Mesendoderm (in vitro differentiated cells): ENCODE measurements around the gene SPSB1.

Source experiments
- DNase-seq: peaks from one replicate; pipeline ENCODE4 v3.0.0; 2013
- H2AK5ac ChIP-seq: 2 replicates; pipeline ENCODE4 v1.6.1; 2013; ENCODE audit warnings: low read length, inconsistent platforms
- H2BK120ac ChIP-seq: 2 replicates; pipeline ENCODE4 v1.6.1; 2013; ENCODE audit warnings: low read depth, mild to moderate bottlenecking, low read length, moderate library complexity, mixed read lengths
- H2BK15ac ChIP-seq: replicated peaks from 2 replicates; pipeline ENCODE4 v1.6.1; 2013; ENCODE audit warnings: low read depth, mild to moderate bottlenecking, moderate library complexity
- H2BK5ac ChIP-seq: 2 replicates; pipeline ENCODE4 v1.6.1; 2013; ENCODE audit warnings: low read length, inconsistent platforms
- H3K18ac ChIP-seq: 2 replicates; pipeline ENCODE4 v1.6.1; 2013; ENCODE audit warnings: mild to moderate bottlenecking, low read length, mixed read lengths
- H3K23ac ChIP-seq: one replicate; pipeline ENCODE4 v1.6.1; 2013; ENCODE audit warnings: low read length
- H3K27ac ChIP-seq: 2 replicates; pipeline ENCODE4 v1.5.1; 2013; ENCODE audit warnings: low read depth, mild to moderate bottlenecking, inconsistent platforms, low read length, moderate library complexity
- H3K27me3 ChIP-seq: 2 replicates; pipeline ENCODE4 v1.6.1; 2013; ENCODE audit warnings: low read length, control low read depth, mild to moderate bottlenecking, inconsistent platforms; ENCODE audit not compliant: insufficient read depth, poor library complexity
- H3K36me3 ChIP-seq: 2 replicates; pipeline ENCODE4 v1.6.1; 2013; ENCODE audit warnings: low read length, inconsistent platforms; ENCODE audit not compliant: control insufficient read depth, insufficient read depth
- H3K4ac ChIP-seq: one replicate; pipeline ENCODE4 v1.6.1; 2013; ENCODE audit warnings: low read depth, mild to moderate bottlenecking, low read length, moderate library complexity
- H3K4me1 ChIP-seq: 2 replicates; pipeline ENCODE4 v1.6.1; 2013; ENCODE audit warnings: low read depth, low read length, inconsistent platforms; ENCODE audit not compliant: control insufficient read depth
- H3K4me2 ChIP-seq: 2 replicates; pipeline ENCODE4 v1.6.1; 2013; ENCODE audit warnings: low read length
- H3K4me3 ChIP-seq: 2 replicates; pipeline ENCODE4 v1.5.1; 2013; ENCODE audit warnings: mild to moderate bottlenecking, low read length
- H3K56ac ChIP-seq: one replicate; pipeline ENCODE4 v1.6.1; 2013; ENCODE audit warnings: low read length
- H3K79me1 ChIP-seq: 2 replicates; pipeline ENCODE4 v1.6.1; 2013; ENCODE audit warnings: low read length, inconsistent platforms
- H3K79me2 ChIP-seq: 2 replicates; pipeline ENCODE4 v1.6.1; 2013; ENCODE audit warnings: mild to moderate bottlenecking, low read length; ENCODE audit not compliant: control insufficient read depth, insufficient read depth
- H3K9ac ChIP-seq: 2 replicates; pipeline ENCODE4 v1.6.1; 2013; ENCODE audit warnings: low read length, inconsistent platforms
- H4K5ac ChIP-seq: one replicate; pipeline ENCODE4 v1.6.1; 2013; ENCODE audit warnings: low read length
- H4K8ac ChIP-seq: one replicate; pipeline ENCODE4 v1.6.1; 2013; ENCODE audit warnings: low read depth, mild to moderate bottlenecking, control low read depth, low read length, moderate library complexity
- WGBS: extraction: QIAGEN DNeasy Blood & Tissue Kit; methylation state at CpG from one replicate; pipeline ENCODE4 v1.1.7; 2013; ENCODE audit warnings: low lambda C conversion rate, missing lambda C conversion rate; ENCODE audit not compliant: insufficient coverage; ENCODE audit errors: extremely low coverage; 5-methylcytosine and 5-hydroxymethylcytosine counted together

Gene SPSB1

GRCh38 chr1:9308236-9308785 lies 15.6 kb downstream of the SPSB1 start:
- Histone ChIP-seq H3K4me1 (peaks cover 5% of the 10 kb centered on the region), H3K27ac (no peak overlapping the region), H3K36me3 (no peaks in the 10 kb centered on the region), H4K5ac (no peak overlapping the region), H3K79me2 (peaks cover 3% of the 10 kb centered on the region), H4K8ac (no peak overlapping the region), H2BK15ac (no peak overlapping the region), H3K9ac (no peak overlapping the region), H3K23ac (no peak overlapping the region), H3K27me3 (no peaks in the 10 kb centered on the region), H3K56ac (no peak overlapping the region), H3K4ac (no peak overlapping the region), H3K4me3 (no peak overlapping the region), H2BK5ac (no peak overlapping the region), H2AK5ac (no peak overlapping the region), H3K4me2 (no peak overlapping the region), H2BK120ac (no peak overlapping the region), H3K79me1 (peaks cover 20% of the 10 kb centered on the region), H3K18ac (no peak overlapping the region)
- no peak for DNase-seq
- WGBS = no CpG with 5 or more reads among the region's 9 CpGs

GRCh38 chr1:9309080-9309479 lies 16.4 kb downstream of the SPSB1 start:
- Histone ChIP-seq H3K79me1 (peaks cover 19% of the 10 kb centered on the region), H4K8ac (no peak overlapping the region), H3K4me3 (no peak overlapping the region), H2BK15ac (no peak overlapping the region), H3K27me3 (no peaks in the 10 kb centered on the region), H3K4ac (no peak overlapping the region), H2AK5ac (no peak overlapping the region), H4K5ac (no peak overlapping the region), H3K36me3 (no peaks in the 10 kb centered on the region), H3K18ac (no peak overlapping the region), H2BK120ac (no peak overlapping the region), H3K4me2 (no peak overlapping the region), H3K4me1 (peaks cover 5% of the 10 kb centered on the region), H3K27ac (no peak overlapping the region), H2BK5ac (no peak overlapping the region), H3K9ac (no peak overlapping the region), H3K56ac (no peak overlapping the region), H3K79me2 (peaks cover 3% of the 10 kb centered on the region), H3K23ac (no peak overlapping the region)
- DNase-seq = no peak
- WGBS = no CpG with 5 or more reads among the region's 8 CpGs

GRCh38 chr1:9309991-9310390 lies 17.3 kb downstream of the SPSB1 start:
- Histone ChIP-seq H3K4ac (no peak overlapping the region), H2BK120ac (no peak overlapping the region), H3K9ac (no peak overlapping the region), H4K5ac (no peak overlapping the region), H2AK5ac (no peak overlapping the region), H3K27me3 (no peaks in the 10 kb centered on the region), H3K27ac (no peak overlapping the region), H3K4me1 (peaks cover 5% of the 10 kb centered on the region), H3K18ac (no peak overlapping the region), H3K79me1 (peaks cover 15% of the 10 kb centered on the region), H3K23ac (no peak overlapping the region), H2BK15ac (no peak overlapping the region), H3K4me3 (no peak overlapping the region), H3K79me2 (peaks cover 3% of the 10 kb centered on the region), H2BK5ac (no peak overlapping the region), H3K56ac (no peak overlapping the region), H4K8ac (no peak overlapping the region), H3K36me3 (no peaks in the 10 kb centered on the region), H3K4me2 (no peak overlapping the region)
- no CpG with 5 or more reads among the region's 7 CpGs for WGBS
- DNase-seq = no peak

GRCh38 chr1:9311029-9311428 lies 18.3 kb downstream of the SPSB1 start:
- Histone ChIP-seq H3K56ac (peak overlapping the region; percentile 10), H3K4me1 (peaks cover 5% of the 10 kb centered on the region), H2BK120ac (no peak overlapping the region), H3K79me1 (peaks cover 10% of the 10 kb centered on the region), H3K23ac (no peak overlapping the region), H3K27ac (peak overlapping the region; percentile 24), H3K4ac (no peak overlapping the region), H2BK5ac (no peak overlapping the region), H4K8ac (no peak overlapping the region), H3K79me2 (peaks cover 3% of the 10 kb centered on the region), H3K4me2 (no peak overlapping the region), H2BK15ac (no peak overlapping the region), H3K4me3 (no peak overlapping the region), H2AK5ac (no peak overlapping the region), H3K27me3 (no peaks in the 10 kb centered on the region), H4K5ac (no peak overlapping the region), H3K36me3 (no peaks in the 10 kb centered on the region), H3K9ac (no peak overlapping the region), H3K18ac (no peak overlapping the region)
- DNase-seq = no peak
- WGBS = no CpG with 5 or more reads among the region's 10 CpGs

GRCh38 chr1:9311479-9311878 lies 18.8 kb downstream of the SPSB1 start:
- no peak overlapping the region for H3K23ac ChIP-seq
- H3K4me2 ChIP-seq = no peak overlapping the region
- H2BK120ac ChIP-seq = no peak overlapping the region
- peak; percentile 40 for DNase-seq
- H3K79me2 ChIP-seq = peaks cover 3% of the 10 kb centered on the region
- H4K5ac ChIP-seq = no peak overlapping the region
- H3K4me3 ChIP-seq = no peak overlapping the region
- H3K79me1 ChIP-seq = peaks cover 5% of the 10 kb centered on the region
- WGBS = no CpG with 5 or more reads among the region's 9 CpGs
- H2BK5ac ChIP-seq = no peak overlapping the region
- no peaks in the 10 kb centered on the region for H3K36me3 ChIP-seq
- H3K27me3 ChIP-seq = no peaks in the 10 kb centered on the region
- no peak overlapping the region for H2BK15ac ChIP-seq
- no peak overlapping the region for H3K18ac ChIP-seq
- H3K56ac ChIP-seq = peak overlapping the region; percentile 10
- no peak overlapping the region for H3K9ac ChIP-seq
- H3K27ac ChIP-seq = peak overlapping the region; percentile 24
- H2AK5ac ChIP-seq = no peak overlapping the region
- H4K8ac ChIP-seq = no peak overlapping the region
- no peak overlapping the region for H3K4ac ChIP-seq
- H3K4me1 ChIP-seq = peaks cover 5% of the 10 kb centered on the region

GRCh38 chr1:9312168-9312720 lies 19.6 kb downstream of the SPSB1 start:
- H3K27ac ChIP-seq = no peak overlapping the region
- no CpG with 5 or more reads among the region's 18 CpGs for WGBS
- no peak overlapping the region for H2BK120ac ChIP-seq

More at GRCh38 chr1:9312168-9312720, 19.6 kb downstream of the SPSB1 start:
- no peak overlapping the region for H2AK5ac ChIP-seq
- H2BK5ac ChIP-seq = no peak overlapping the region
- no peak overlapping the region for H4K8ac ChIP-seq
- H3K9ac ChIP-seq = no peak overlapping the region
- H3K4me2 ChIP-seq = no peak overlapping the region
- H3K4ac ChIP-seq = no peak overlapping the region
- no peak overlapping the region for H3K23ac ChIP-seq
- peaks cover 3% of the 10 kb centered on the region for H3K79me2 ChIP-seq
- H4K5ac ChIP-seq = no peak overlapping the region
- DNase-seq = no peak
- H3K4me1 ChIP-seq = peaks cover 5% of the 10 kb centered on the region
- H3K36me3 ChIP-seq = no peaks in the 10 kb centered on the region
- H3K18ac ChIP-seq = no peak overlapping the region
- no peaks in the 10 kb centered on the region for H3K27me3 ChIP-seq
- H2BK15ac ChIP-seq = no peak overlapping the region
- H3K79me1 ChIP-seq = peaks cover 5% of the 10 kb centered on the region
- H3K4me3 ChIP-seq = no peak overlapping the region
- H3K56ac ChIP-seq = no peak overlapping the region
